AG04450 (cell line): ENCODE data around the gene CDHR5. TPM values are rescaled to one million over a fixed set of nuclear protein-coding genes. Genes with fewer than 3 reads are reported as not detected.

Experiments
- CTCF ChIA-PET: fragments of 300-600, 350-600 bp; formaldehyde crosslinking; extraction: SDS; loops from one replicate; lab custom pipeline; 2022; ENCODE audit warnings: antibody characterized with exemption, inconsistent platforms; lab: Charles Lee
- POLR2A ChIA-PET: fragments of 350-600 bp; formaldehyde crosslinking; extraction: SDS; loops from one replicate; lab custom pipeline; 2021; ENCODE audit warnings: antibody characterized with exemption, inconsistent platforms; lab: Yijun Ruan, JAX
- DNase-seq: peaks from one replicate; pipeline ENCODE4 v3.0.0-alpha.2; 2011; ENCODE audit warnings: low read depth, low spot score
- H3K27ac ChIP-seq: one replicate; pipeline ENCODE4 v1.5.1; 2012; ENCODE audit warnings: low read depth, low read length, control low read depth
- H3K27me3 ChIP-seq: one replicate; pipeline ENCODE4 v1.6.0; 2012; ENCODE audit warnings: low read length; ENCODE audit not compliant: control insufficient read depth, insufficient read depth
- H3K4me3 ChIP-seq: 2 replicates; pipeline ENCODE4 v1.5.1; 2011; ENCODE audit warnings: mild to moderate bottlenecking, low read depth, low read length, control low read depth
- H3K9me3 ChIP-seq: 2 replicates; pipeline ENCODE4 v1.5.1; 2012; ENCODE audit warnings: low read length; ENCODE audit not compliant: control insufficient read depth, insufficient read depth
- CTCF ChIP-seq: IDR thresholded peaks from 2 replicates; pipeline ENCODE4 v1.5.1; 2011; ENCODE audit warnings: low read depth, low read length, control low read depth, inconsistent platforms
- polyA plus RNA-seq: library from polyadenylated mRNA; depleted of rRNA; stranded (reverse); fragments of >200 nt; gene quantifications from 2 replicates; pipeline ENCODE4 v1.2.3, GENCODE V29; 2011

The CDHR5 gene
- polyA plus RNA-seq, 1 experiment, result not detected

- no peaks in the 10 kb centered on the region; the same call in 1 of the 2 replicates for H3K9me3 ChIP-seq
- ChIA-PET POLR2A (no interaction called here), CTCF (no interaction called here)
- no peak for TF ChIP-seq CTCF
- H3K27me3 ChIP-seq, result no peaks in the 10 kb centered on the region
- H3K27ac ChIP-seq, result no peak overlapping the region
- H3K4me3 ChIP-seq, result no peak overlapping the region
- no peak for DNase-seq
Observed at GRCh38 chr11:618856-619627, 5.7 kb downstream of the CDHR5 start.

- Histone ChIP-seq H3K9me3 (no peaks in the 10 kb centered on the region; the same call in 1 of the 2 replicates), H3K27me3 (no peaks in the 10 kb centered on the region), H3K27ac (no peak overlapping the region), H3K4me3 (no peak overlapping the region)
- ChIA-PET CTCF (no interaction called here), POLR2A (interaction anchor here (0.7 kb wide), 1 partner anchor 303 kb away, joined by 3 read pairs; no protein-coding TSS in a partner anchor)
- no peak for TF ChIP-seq CTCF
- DNase-seq, result no peak
Observed at GRCh38 chr11:617912-618682, 6.7 kb downstream of the CDHR5 start.

- H3K27me3 ChIP-seq, result no peaks in the 10 kb centered on the region
- no peak overlapping the region for H3K27ac ChIP-seq
- TF ChIP-seq CTCF, result no peak
- ChIA-PET CTCF (no interaction called here), POLR2A (no interaction called here)
- H3K4me3 ChIP-seq, result no peak overlapping the region
- DNase-seq, result no peak
- H3K9me3 ChIP-seq, result no peaks in the 10 kb centered on the region; the same call in 1 of the 2 replicates
Observed at GRCh38 chr11:617199-617911, 7.4 kb downstream of the CDHR5 start.

GRCh38 chr11:616320-617198 is 8.2 kb downstream of the CDHR5 start:
- Histone ChIP-seq H3K4me3 (no peak overlapping the region), H3K9me3 (no peaks in the 10 kb centered on the region; the same call in 1 of the 2 replicates), H3K27ac (no peak overlapping the region), H3K27me3 (no peaks in the 10 kb centered on the region)
- no peak for TF ChIP-seq CTCF
- CTCF ChIA-PET, result no interaction called here
- DNase-seq, result no peak
- POLR2A ChIA-PET, result interaction anchor here (1.1 kb wide), 1 partner anchor 77 kb away, joined by 3 read pairs; no protein-coding TSS in a partner anchor
